ENCODE measurements around the gene SUSD3.

The SUSD3 gene

DNA sequence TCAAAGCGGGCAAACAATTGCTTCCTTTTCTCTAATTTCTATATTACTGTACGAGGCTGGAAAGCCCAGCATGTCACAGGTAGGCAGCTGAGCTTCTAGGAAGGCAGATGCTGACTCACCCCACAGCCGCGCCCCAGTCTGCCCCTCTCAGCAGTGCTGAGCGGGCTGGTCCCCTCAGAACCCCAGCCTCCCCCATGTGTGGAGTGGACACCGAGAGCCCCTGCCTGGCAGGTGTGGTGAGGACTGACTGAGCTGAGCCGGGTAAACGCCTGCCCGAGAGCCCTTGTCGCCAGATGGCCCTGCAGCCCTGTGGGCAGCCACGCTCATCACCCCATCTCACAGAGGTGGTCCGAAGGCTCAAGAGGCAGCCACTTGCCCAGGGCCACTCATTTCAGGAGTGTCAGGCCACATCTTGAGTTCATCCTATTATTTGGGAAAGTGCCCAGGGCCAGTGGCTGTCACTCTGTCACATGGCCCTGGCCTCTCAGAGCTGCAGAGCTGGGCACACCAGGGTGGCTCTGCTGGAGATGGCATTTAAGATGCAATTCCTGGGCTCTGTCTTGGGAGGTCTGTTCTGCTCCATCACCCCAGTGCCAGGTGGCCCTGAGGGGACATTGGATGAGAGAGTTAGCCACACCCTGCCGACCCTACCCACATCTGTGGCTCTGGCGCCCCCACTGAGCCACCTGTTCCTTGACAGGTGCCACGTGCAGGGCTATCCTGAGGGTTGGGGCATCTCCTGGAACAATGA lies 50.0 kb downstream of the SUSD3 start:
- TF ChIP-seq, protein P1, sequence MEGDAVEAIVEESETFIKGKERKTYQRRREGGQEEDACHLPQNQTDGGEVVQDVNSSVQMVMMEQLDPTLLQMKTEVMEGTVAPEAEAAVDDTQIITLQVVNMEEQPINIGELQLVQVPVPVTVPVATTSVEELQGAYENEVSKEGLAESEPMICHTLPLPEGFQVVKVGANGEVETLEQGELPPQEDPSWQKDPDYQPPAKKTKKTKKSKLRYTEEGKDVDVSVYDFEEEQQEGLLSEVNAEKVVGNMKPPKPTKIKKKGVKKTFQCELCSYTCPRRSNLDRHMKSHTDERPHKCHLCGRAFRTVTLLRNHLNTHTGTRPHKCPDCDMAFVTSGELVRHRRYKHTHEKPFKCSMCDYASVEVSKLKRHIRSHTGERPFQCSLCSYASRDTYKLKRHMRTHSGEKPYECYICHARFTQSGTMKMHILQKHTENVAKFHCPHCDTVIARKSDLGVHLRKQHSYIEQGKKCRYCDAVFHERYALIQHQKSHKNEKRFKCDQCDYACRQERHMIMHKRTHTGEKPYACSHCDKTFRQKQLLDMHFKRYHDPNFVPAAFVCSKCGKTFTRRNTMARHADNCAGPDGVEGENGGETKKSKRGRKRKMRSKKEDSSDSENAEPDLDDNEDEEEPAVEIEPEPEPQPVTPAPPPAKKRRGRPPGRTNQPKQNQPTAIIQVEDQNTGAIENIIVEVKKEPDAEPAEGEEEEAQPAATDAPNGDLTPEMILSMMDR (IDR thresholded peaks at IDR 0.05; ENCODE audit: insufficient read depth, low read length, missing control alignments) = no peak
- POLR2A ChIA-PET = interaction anchor here (0.9 kb wide), 1 partner anchor 13 kb away, joined by 3 read pairs; the partner anchor contains the start of gene CARD19
- no peak for DNase-seq (ENCODE audit: low read depth, low spot score)
- CTCF ChIA-PET = interaction anchor here (0.7 to 5.7 kb wide), 30 partner anchors 8 to 458 kb away, joined by 3 to 59 read pairs (median 5); partner anchors contain the start of genes CARD19, FAM120AOS and NINJ1
- H3K4me3 ChIP-seq (ENCODE audit: low read depth, low read length) = no peak overlapping the region

DNA sequence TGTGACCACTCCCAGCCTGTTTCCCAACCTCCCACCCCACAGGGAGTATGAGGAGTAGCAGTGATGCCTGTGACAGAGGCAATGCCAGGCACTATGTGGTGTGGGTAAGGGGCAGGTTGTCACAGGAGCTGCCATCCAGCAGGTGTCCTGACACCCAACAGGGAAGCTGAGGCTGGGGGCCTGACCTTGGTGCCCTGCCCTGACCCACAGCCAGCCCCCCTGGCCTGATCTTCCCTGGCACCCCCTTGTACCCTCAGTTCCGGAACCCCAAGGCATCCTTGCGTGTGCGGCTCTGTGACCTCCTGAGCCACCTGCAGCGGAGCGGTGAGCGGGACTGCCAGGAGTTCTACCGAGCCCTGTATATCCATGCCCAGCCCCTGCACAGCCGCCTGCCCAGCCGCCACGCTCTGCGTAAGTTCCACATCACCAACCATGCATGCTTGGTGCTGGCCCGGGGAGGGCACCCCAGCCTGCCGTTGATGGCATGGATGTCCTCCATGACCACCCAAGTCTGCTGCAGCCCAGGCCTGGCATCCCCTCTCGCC lies 51.9 kb downstream of the SUSD3 start:
- TF ChIP-seq, protein P1 (IDR thresholded peaks at IDR 0.05; ENCODE audit: insufficient read depth, low read length, missing control alignments) = no peak
- DNase-seq (ENCODE audit: low read depth, low spot score) = no peak
- ChIA-PET CTCF (interaction anchor here (0.6 to 5.7 kb wide), 11 partner anchors 9 to 668 kb away, joined by 3 to 59 read pairs (median 7); partner anchors contain the start of gene CARD19), POLR2A (no interaction called here)
- H3K4me3 ChIP-seq (ENCODE audit: low read depth, low read length) = no peak overlapping the region

DNA sequence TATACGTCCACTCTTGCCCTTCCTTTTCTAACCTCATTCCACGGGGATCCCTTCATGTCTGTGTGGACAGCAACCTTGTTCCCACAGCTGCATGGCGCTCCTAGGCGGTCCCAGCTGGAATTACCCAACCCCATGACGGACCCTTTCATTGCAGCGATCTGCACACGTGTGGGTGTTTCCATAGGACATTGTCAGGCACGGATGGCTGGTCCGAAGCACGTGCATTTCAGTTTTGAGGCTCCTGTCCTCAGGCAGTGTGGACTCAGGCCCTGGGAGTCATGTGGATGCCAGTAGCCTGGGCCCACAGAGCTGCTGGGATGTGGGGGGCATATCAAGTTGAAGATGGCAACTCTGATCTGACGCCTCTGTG lies 52.5 kb downstream of the SUSD3 start:
- DNase-seq (ENCODE audit: low read depth, low spot score) = no peak
- CTCF ChIA-PET = interaction anchor here (1.1 to 3.1 kb wide), 2 partner anchors 13 to 20 kb away, joined by 3 to 43 read pairs; partner anchors contain the start of gene CARD19
- TF ChIP-seq, protein P1 (IDR thresholded peaks at IDR 0.05; ENCODE audit: insufficient read depth, low read length, missing control alignments) = no peak
- POLR2A ChIA-PET = no interaction called here
- no peak overlapping the region for H3K4me3 ChIP-seq (ENCODE audit: low read depth, low read length)

DNA sequence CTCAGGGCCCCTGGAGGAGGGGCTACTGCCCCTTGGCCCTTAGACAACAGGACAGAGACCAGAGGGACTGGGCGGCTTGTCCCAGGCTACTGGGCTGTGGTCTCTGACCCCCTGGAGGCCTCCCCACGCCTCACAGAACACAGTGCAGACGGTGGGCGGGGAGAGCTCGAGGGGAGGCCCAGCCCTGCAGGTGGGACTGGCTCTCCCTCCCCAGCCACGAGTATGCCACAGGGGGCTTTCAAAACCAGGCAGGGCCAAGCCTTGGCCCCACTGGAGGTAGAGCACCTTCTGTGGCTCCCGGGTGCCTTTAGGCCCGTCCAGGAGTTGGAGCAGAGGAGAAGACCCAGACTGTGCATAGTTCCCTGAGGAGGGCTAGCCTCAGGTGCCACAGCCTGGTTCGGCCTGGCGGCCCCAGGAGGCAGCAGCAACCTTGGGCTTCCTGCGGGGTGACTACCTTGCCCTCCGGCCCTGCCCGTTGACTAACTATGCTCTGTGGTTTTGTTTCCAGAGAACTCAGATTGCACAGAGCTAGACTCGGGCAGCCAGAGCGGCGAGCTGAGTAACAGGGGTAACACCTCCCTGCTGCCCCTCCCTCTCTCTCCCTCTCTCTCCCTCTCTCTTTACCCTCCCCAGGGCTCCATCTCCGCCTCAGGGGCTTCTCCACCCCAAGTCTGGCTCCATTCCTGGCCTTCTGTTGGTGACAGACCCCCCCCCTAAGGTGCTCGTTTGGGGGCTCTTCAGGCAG lies 53.0 kb downstream of the SUSD3 start:
- POLR2A ChIA-PET = no interaction called here
- CTCF ChIA-PET = interaction anchor here (1.1 to 3.1 kb wide), 2 partner anchors 14 to 19 kb away, joined by 3 to 43 read pairs; partner anchors contain the start of gene CARD19
- no peak overlapping the region for H3K4me3 ChIP-seq (ENCODE audit: low read depth, low read length)
- DNase-seq (ENCODE audit: low read depth, low spot score) = no peak
- TF ChIP-seq, protein P1 (IDR thresholded peaks at IDR 0.05; ENCODE audit: insufficient read depth, low read length, missing control alignments) = no peak

DNA sequence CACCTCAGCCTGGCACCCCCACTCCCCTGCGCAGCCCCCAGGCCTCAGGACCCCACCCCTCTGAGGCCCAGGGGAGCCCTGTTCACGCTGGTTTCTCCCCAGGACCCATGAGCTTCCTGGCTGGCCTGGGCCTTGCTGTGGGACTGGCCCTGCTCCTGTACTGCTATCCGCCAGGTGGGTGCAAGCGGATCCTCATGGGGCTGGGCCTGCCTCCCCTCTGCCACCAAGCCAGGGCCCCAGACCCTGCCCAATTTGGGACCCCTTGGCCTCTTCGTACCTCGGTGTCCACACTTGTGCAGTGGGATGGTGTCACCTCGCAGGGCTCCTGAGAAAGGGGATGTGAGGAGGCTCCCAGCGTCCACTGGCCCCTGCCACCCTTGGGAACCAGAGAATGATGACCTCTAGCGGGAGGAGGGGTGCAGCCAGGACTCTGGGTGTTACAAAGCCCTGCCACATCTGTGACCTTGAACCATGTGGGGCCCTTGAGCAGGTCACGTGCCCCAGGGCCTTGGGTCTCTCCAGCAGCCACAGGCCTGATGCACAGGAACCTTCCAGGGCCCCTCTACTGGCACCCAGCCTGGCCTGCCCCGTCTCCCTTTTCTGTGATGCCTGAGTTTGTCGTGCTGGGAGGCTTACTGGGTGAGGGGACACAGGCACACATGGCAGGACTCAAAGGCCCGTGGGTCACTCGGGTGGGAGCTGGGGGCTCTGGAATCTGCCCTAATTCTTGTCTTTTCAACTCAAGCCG lies 53.8 kb downstream of the SUSD3 start:
- H3K4me3 ChIP-seq (ENCODE audit: low read depth, low read length) = no peak overlapping the region
- ChIA-PET POLR2A (no interaction called here), CTCF (no interaction called here)
- DNase-seq (ENCODE audit: low read depth, low spot score) = no peak
- TF ChIP-seq, protein P1 (IDR thresholded peaks at IDR 0.05; ENCODE audit: insufficient read depth, low read length, missing control alignments) = no peak

All from AG04449 (cell line).